Nephron (organoid): ENCODE measurements around the gene TCOF1.

ENCODE experiments used
- H3K27ac Mint-ChIP-seq, 3 experiments: 2 replicates each; pipeline ENCODE4 v1.8.0; 2020; ENCODE audit warnings: mixed read lengths in 3 of 3, mild to moderate bottlenecking in 2 of 3, moderate library complexity in 1 of 3
- H3K27me3 Mint-ChIP-seq: 2 replicates; pipeline ENCODE4 v1.8.0; 2021; ENCODE audit warnings: low read depth, mild to moderate bottlenecking, moderate library complexity, mixed read lengths
- H3K36me3 Mint-ChIP-seq: 2 replicates; pipeline ENCODE4 v1.8.0; 2020; ENCODE audit warnings: low read depth, mixed read lengths
- H3K4me1 Mint-ChIP-seq: 2 replicates; pipeline ENCODE4 v1.8.0; 2020; ENCODE audit warnings: mixed read lengths
- H3K4me3 Mint-ChIP-seq, 3 experiments: 2 replicates each; pipeline ENCODE4 v1.8.0; 2020; ENCODE audit warnings: mild to moderate bottlenecking in 3 of 3, mixed read lengths in 3 of 3, moderate library complexity in 2 of 3
- H3K9me3 Mint-ChIP-seq: 2 replicates; pipeline ENCODE4 v1.8.0; 2020; ENCODE audit warnings: mixed read lengths
- TF ChIP-seq, protein P1 (sequence below), 3 experiments: fragments of 200-600 bp; sonication (generic); IDR thresholded peaks; one replicate each; pipeline ENCODE4 v1.5.0; 2021; ENCODE audit warnings: antibody characterized with exemption in 3 of 3; ENCODE audit not compliant: unreplicated experiment in 3 of 3

Gene TCOF1

GRCh38 chr5:150311015-150311692 lies 46.3 kb upstream of the TCOF1 start:
- TF ChIP-seq, protein P1, sequence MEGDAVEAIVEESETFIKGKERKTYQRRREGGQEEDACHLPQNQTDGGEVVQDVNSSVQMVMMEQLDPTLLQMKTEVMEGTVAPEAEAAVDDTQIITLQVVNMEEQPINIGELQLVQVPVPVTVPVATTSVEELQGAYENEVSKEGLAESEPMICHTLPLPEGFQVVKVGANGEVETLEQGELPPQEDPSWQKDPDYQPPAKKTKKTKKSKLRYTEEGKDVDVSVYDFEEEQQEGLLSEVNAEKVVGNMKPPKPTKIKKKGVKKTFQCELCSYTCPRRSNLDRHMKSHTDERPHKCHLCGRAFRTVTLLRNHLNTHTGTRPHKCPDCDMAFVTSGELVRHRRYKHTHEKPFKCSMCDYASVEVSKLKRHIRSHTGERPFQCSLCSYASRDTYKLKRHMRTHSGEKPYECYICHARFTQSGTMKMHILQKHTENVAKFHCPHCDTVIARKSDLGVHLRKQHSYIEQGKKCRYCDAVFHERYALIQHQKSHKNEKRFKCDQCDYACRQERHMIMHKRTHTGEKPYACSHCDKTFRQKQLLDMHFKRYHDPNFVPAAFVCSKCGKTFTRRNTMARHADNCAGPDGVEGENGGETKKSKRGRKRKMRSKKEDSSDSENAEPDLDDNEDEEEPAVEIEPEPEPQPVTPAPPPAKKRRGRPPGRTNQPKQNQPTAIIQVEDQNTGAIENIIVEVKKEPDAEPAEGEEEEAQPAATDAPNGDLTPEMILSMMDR (IDR thresholded peaks at IDR 0.05; ENCODE audit: unreplicated experiment in 3 of 3), result no peak
- no peaks in the 10 kb centered on the region for H3K9me3 Mint-ChIP-seq
- H3K4me1 Mint-ChIP-seq, result peaks cover 44% of the 10 kb centered on the region
- H3K4me3 Mint-ChIP-seq, result no peak overlapping the region
- H3K36me3 Mint-ChIP-seq, result no peaks in the 10 kb centered on the region
- no peak overlapping the region for H3K27ac Mint-ChIP-seq
- peaks cover 10% of the 10 kb centered on the region for H3K27me3 Mint-ChIP-seq

DNA sequence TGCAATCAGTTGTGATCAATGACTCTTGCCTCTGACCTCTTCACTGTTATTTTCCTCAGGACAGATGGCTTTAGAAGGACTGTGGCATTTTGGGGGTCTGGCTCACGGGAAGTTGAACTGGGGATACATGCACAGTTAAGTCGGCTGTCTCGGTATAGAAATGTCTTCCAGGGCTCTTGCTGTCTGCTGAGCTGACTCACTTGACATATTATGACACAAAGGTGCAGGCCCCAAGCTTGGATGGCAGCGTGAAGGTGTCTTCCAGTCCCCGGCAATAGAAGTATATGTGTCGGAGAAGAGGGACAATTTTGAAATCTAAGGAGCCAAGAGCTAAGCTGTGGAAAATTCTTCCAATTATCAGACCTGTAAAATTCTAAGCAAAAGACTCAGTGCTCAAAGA lies 45.0 kb upstream of the TCOF1 start:
- no peaks in the 10 kb centered on the region for H3K9me3 Mint-ChIP-seq
- H3K4me3 Mint-ChIP-seq, result no peak overlapping the region
- peak overlapping the region in 1 of 3 experiments; percentile 40 for H3K27ac Mint-ChIP-seq
- H3K36me3 Mint-ChIP-seq, result no peaks in the 10 kb centered on the region
- TF ChIP-seq, protein P1 (IDR thresholded peaks at IDR 0.05; ENCODE audit: unreplicated experiment in 3 of 3), result no peak
- H3K4me1 Mint-ChIP-seq, result peaks cover 35% of the 10 kb centered on the region
- peaks cover 10% of the 10 kb centered on the region for H3K27me3 Mint-ChIP-seq

GRCh38 chr5:150313501-150313900 lies 44.0 kb upstream of the TCOF1 start:
- H3K9me3 Mint-ChIP-seq, result no peaks in the 10 kb centered on the region
- TF ChIP-seq, protein P1 (IDR thresholded peaks at IDR 0.05; ENCODE audit: unreplicated experiment in 3 of 3), result no peak
- peak overlapping the region in 2 of 3 experiments; percentile 10 to 26 for H3K27ac Mint-ChIP-seq
- H3K27me3 Mint-ChIP-seq, result peaks cover 10% of the 10 kb centered on the region
- H3K4me1 Mint-ChIP-seq, result peaks cover 35% of the 10 kb centered on the region
- H3K36me3 Mint-ChIP-seq, result no peaks in the 10 kb centered on the region
- no peak overlapping the region for H3K4me3 Mint-ChIP-seq

- Mint-ChIP-seq H3K27me3 (peaks cover 8% of the 10 kb centered on the region), H3K27ac (peak overlapping the region; percentile 10 to 40 (median 26)), H3K4me1 (peaks cover 37% of the 10 kb centered on the region), H3K36me3 (no peaks in the 10 kb centered on the region), H3K4me3 (no peak overlapping the region), H3K9me3 (no peaks in the 10 kb centered on the region)
- TF ChIP-seq, protein P1 (IDR thresholded peaks at IDR 0.05; ENCODE audit: unreplicated experiment in 3 of 3), result no peak
Observed at GRCh38 chr5:150313921-150314716, 43.4 kb upstream of the TCOF1 start.

GRCh38 chr5:150315245-150315644 lies 42.3 kb upstream of the TCOF1 start:
- Mint-ChIP-seq H3K36me3 (no peaks in the 10 kb centered on the region), H3K9me3 (no peaks in the 10 kb centered on the region), H3K27ac (no peak overlapping the region), H3K4me1 (peaks cover 37% of the 10 kb centered on the region), H3K4me3 (no peak overlapping the region), H3K27me3 (peaks cover 3% of the 10 kb centered on the region)
- TF ChIP-seq, protein P1 (IDR thresholded peaks at IDR 0.05; ENCODE audit: unreplicated experiment in 3 of 3), result no peak
